Mesodermal cell (in vitro differentiated cells): Measurements from ENCODE around the gene GPR156.
"Not testable (repeated sequence)": the region's sequence is repeated elsewhere in the genome, so short reads cannot be mapped to it uniquely, and the experiment has no call there.

ENCODE experiments used
- H3K27ac ChIP-seq: 2 replicates; pipeline ENCODE4 v1.7.0; 2013; ENCODE audit warnings: mild to moderate bottlenecking, low read depth, low read length, moderate library complexity; ENCODE audit not compliant: severe bottlenecking
- H3K36me3 ChIP-seq: 2 replicates; pipeline ENCODE4 v1.7.1; 2013; ENCODE audit warnings: mild to moderate bottlenecking, low read length, moderate library complexity; ENCODE audit not compliant: control insufficient read depth, insufficient read depth
- H3K4me1 ChIP-seq: one replicate; pipeline ENCODE4 v1.7.1; 2013; ENCODE audit warnings: mild to moderate bottlenecking, low read length; ENCODE audit not compliant: insufficient read depth, control insufficient read depth, poor library complexity, severe bottlenecking
- H3K4me3 ChIP-seq: 2 replicates; pipeline ENCODE4 v1.7.0; 2013; ENCODE audit warnings: low read length, control low read depth, mild to moderate bottlenecking; ENCODE audit not compliant: insufficient read depth, poor library complexity, severe bottlenecking; ENCODE audit errors: extremely low read depth
- H3K9me3 ChIP-seq: 2 replicates; pipeline ENCODE4 v1.7.1; 2013; ENCODE audit warnings: mild to moderate bottlenecking, low read length, moderate library complexity; ENCODE audit not compliant: control insufficient read depth
- WGBS, 2 experiments: methylation state at CpG; one replicate each; pipeline ENCODE4 v1.1.5; 2013; ENCODE audit warnings: missing lambda C conversion rate in 2 of 2; ENCODE audit not compliant: insufficient coverage in 2 of 2; 5-methylcytosine and 5-hydroxymethylcytosine counted together

GPR156 gene

DNA sequence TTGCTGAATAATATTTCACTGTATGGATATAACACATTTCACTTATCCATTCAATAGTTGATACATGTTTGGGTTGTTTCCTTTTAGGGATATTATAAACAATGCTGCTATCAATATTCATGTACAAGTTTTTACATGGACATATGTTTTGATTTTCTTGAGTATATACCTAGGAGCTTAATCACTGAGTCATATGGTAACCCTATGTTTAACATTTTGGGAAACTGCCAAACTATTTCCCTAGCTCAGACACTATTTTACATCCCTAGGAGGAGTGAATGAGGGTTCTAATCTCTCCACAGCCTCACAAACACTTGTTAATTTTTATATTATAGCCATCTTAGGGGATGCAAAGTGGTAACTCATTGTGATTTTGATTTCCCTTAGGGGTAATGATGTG, 66.0 kb downstream of the GPR156 start:
- Histone ChIP-seq H3K4me1 (no peaks in the 10 kb centered on the region), H3K36me3 (no peaks in the 10 kb centered on the region), H3K9me3 (no peaks in the 10 kb centered on the region), H3K4me3 (no peak overlapping the region), H3K27ac (no peak overlapping the region)

DNA sequence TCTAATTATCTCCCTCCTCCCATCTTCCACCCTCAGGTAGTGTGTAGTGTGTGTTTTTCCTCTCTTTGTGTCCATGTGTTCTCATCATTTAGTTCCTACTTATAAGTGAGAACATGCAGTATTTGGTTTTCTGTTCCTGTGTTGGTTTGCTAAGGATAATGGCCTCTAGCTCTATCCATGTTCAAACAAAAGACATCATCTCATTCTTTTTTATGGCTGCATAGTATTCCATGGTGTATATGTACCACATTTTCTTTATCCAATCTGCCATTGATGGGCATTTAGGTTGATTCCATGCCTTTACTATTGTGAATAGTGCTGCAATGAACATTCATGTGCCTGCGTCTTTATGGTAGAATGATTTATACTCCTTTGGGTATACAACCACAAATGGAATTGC, 68.4 kb downstream of the GPR156 start:
- not testable (repeated sequence) for H3K4me3 ChIP-seq, H3K27ac ChIP-seq, H3K36me3 ChIP-seq, H3K9me3 ChIP-seq, H3K4me1 ChIP-seq
- WGBS, 2 experiments = 100% methylated on average over 1 of the region's 1 CpG; no CpG with 5 or more reads in 1 of the 2 experiments

DNA sequence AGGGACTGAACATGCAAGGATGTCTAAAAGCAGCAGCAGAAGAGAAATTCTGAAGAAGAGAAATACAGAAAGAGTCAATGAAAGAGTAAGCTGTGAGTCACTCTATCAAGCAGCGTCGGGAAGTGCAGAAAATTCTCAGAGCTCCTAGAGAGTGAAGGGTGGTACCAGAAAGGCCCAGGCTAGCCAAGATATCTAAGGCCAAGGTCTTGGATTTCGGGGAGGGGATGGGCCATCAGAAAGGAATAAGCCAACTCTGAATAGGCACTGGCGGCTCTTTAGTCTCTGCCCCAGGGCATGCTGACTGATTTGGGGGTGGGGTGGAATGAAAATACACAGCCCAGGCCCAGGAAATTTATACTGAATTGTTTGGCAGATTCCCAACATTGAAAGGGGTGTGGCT, 70.8 kb downstream of the GPR156 start:
- Histone ChIP-seq H3K9me3 (no peaks in the 10 kb centered on the region), H3K4me1 (no peaks in the 10 kb centered on the region), H3K36me3 (no peaks in the 10 kb centered on the region), H3K4me3 (no peak overlapping the region), H3K27ac (no peak overlapping the region)
- WGBS, 2 experiments = 69 to 71% methylated on average over 3 to 4 of the region's 4 CpGs

DNA sequence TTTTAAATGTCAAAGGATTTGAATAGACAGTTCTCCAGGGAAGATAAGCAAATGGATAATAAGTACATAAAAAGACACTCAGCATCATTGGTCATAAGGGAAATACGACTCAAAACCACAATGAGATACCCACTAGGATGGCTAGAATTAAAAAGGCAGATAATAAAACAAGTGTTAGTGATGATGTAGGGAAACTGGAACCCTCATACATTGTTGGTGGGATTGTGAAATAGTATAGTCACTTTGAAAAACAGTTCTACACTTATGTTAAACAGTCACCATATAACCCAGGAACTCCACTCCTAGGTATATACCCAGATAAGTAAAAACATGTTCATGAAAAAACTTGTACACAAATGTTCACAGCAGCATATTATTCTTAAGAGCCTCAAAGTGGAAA, 72.5 kb downstream of the GPR156 start:
- Histone ChIP-seq H3K4me3 (no peak overlapping the region), H3K9me3 (no peaks in the 10 kb centered on the region), H3K27ac (no peak overlapping the region), H3K4me1 (no peaks in the 10 kb centered on the region), H3K36me3 (no peaks in the 10 kb centered on the region)
- no CpG with 5 or more reads among the region's 1 CpG for WGBS, 2 experiments

DNA sequence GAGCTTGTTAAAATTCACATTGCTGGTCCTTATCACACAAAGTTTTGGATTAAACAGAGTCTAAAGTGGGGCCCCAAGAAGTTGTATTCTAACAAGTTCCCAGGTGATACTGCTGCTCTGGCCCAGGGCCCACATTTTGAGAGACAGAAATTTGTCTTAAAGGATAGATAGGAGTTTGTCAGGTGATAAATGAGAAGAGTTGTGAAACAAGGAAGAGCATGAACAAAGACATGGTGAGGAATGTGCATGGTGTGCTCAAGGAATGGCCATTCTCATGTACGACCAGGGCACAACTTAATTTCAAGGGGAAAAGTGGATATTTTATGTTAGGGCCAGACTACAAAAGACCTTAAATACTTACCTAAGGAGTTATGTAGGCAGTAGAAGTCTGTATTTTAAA, 75.6 kb downstream of the GPR156 start:
- Histone ChIP-seq H3K4me3 (no peak overlapping the region), H3K9me3 (no peaks in the 10 kb centered on the region), H3K4me1 (no peaks in the 10 kb centered on the region), H3K27ac (no peak overlapping the region), H3K36me3 (no peaks in the 10 kb centered on the region)
- WGBS, 2 experiments = no CpG with 5 or more reads among the region's 1 CpG

DNA sequence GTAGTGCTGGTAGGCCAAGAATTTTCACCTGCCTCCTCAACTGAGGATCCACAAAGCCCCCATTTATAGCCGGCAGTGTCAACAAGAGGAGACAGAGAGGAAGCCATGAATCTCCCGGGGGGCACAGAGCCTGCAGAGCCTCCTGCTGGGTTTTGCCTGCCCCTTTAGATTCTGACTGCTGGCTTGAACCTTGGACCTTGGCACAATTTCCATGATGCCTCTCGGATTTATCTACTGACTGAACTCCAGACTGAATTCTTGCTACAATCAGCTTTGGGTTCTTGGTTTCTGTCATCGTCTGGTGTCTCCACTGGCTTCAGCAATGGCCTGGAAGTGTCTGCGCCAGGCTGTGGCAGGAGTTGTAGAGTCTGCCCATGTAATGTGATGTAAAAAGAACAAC, 80.7 kb downstream of the GPR156 start:
- Histone ChIP-seq H3K4me3 (no peak overlapping the region), H3K36me3 (no peaks in the 10 kb centered on the region), H3K27ac (no peak overlapping the region), H3K9me3 (no peaks in the 10 kb centered on the region), H3K4me1 (no peaks in the 10 kb centered on the region)
- WGBS, 2 experiments = 91 to 92% methylated on average over 5 of the region's 5 CpGs

DNA sequence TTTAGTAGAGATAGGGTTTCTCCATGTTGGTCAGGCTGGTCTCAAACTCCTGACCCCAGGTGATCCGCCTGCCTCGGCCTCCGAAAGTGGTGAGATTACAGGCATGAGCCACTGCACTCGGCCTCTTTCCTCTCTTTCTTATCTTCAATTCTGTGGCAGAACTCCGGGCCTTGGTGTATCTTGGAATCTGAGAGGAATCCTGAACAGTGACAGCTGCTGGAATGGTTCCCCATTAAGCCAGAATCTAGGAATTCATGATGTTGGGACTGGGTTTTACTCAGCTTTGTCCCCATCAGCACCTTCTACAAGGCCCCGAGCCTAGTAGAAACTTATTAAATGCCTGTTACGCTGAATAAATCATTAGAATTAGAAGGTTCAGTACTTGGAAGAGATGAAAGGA, 81.4 kb downstream of the GPR156 start:
- H3K4me1 ChIP-seq = no peaks in the 10 kb centered on the region
- H3K27ac ChIP-seq = no peak overlapping the region
- 81 to 94% methylated on average over 3 to 4 of the region's 7 CpGs for WGBS, 2 experiments
- no peaks in the 10 kb centered on the region for H3K36me3 ChIP-seq
- no peak overlapping the region for H3K4me3 ChIP-seq
- no peaks in the 10 kb centered on the region for H3K9me3 ChIP-seq

DNA sequence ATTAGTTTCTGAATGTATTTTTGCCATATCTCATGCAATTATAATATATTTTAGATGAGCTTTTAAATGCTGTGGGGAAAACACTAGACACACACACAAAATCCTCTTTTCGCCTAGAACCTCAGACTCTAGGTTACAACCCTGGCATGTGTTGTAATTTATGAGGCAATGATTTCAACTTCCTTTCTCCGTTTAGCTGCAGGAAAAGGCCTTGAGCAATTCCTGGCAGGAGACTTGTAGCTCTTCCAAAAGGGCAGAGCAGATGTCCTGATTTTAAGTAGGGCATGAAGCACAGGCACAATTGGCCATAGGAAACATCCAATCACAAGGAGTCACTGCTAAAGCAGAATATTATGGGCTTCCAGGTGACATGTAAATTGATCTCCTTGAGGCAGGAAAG, 82.0 kb downstream of the GPR156 start:
- Histone ChIP-seq H3K9me3 (no peaks in the 10 kb centered on the region), H3K4me3 (no peak overlapping the region), H3K4me1 (no peaks in the 10 kb centered on the region), H3K27ac (no peak overlapping the region), H3K36me3 (no peaks in the 10 kb centered on the region)
- 90 to 100% methylated on average over 1 to 2 of the region's 2 CpGs for WGBS, 2 experiments

DNA sequence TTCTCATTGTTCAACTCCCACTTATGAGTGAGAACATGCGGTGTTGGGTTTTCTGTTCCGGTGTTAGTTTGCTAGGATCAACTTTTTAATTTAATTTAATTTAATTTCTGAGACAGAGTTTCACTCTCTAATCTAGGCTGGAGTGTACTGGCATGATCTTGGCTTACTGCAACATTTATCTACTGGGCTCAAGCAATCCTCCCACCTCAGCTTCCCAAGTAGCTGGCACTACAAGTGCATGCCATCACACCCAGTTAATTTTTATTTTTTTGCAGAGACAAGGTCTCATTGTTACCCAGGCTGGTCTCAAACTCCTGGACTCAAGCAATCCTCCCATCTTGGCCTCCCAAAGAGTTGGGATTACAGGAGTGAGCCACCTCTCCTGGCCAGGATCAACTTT, 82.7 kb downstream of the GPR156 start:
- no CpG with 5 or more reads among the region's 2 CpGs for WGBS, 2 experiments
- Histone ChIP-seq H3K4me1 (no peaks in the 10 kb centered on the region), H3K27ac (no peak overlapping the region), H3K9me3 (no peaks in the 10 kb centered on the region), H3K36me3 (no peaks in the 10 kb centered on the region), H3K4me3 (no peak overlapping the region)

DNA sequence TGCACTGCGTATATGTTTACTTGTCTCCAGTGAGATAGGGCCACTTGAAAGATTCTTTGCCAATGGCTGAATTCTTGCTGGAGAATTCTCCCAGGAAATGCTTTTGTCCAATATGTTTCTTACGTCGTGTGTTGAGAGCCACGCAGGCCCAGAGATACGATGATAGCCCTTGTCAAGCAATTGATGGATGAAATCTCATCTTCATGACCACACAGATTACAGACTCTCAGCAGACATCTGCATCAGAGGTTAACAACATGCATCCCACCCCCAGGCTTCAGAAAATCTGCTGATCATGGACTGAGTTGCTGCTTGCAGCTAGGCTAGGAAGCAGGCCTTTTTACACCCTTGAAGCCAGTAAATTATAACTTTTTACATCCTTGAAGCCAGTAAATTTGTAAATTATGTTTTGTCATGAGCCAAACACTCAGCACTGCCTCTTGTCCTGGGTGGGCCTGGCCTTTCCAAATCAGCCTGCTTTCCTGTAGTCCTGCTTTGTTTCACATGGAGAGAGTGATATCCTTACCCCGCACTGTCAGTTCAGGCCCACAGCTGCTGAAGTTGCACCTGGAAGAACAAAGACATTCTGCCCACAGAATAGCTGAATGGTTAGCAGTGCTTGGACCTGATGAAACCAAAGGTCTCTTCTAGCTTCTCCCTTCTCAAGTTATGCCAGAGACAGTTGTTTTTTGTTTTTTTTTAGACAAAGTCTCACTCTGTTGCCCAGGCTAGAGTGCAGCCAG, 84.4 kb downstream of the GPR156 start:
- no peak overlapping the region for H3K4me3 ChIP-seq
- H3K27ac ChIP-seq = peak overlapping the region; percentile 30
- H3K36me3 ChIP-seq = no peaks in the 10 kb centered on the region
- H3K4me1 ChIP-seq = no peaks in the 10 kb centered on the region
- H3K9me3 ChIP-seq = no peaks in the 10 kb centered on the region
- WGBS, 2 experiments = 95 to 98% methylated on average over 5 to 6 of the region's 6 CpGs

DNA sequence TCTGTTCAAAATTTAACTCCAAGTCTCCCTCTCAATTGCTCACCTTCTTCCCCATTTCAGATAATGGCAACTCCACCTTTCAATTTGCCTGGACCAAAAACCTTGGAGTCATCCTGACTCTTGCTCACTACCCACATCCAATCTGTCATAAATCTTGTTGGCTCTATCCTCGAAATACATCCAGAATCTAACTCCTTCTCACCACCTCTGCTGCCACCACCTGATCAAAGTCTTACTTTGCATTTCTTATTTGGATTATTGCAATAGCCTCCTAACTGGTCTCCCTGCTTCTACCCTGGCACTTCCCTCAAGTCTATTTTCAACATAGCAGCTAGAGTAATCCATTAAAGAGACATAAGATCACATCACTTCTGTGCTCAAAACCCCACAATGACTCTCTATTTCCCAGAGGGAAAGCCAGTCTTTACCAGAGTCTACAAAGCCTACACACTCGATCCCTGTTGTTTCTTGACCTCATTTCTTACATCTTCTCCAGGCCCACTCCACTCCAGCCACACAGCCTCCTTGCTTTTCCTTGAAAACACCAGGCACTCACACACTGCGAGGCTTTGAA, 86.6 kb downstream of the GPR156 start:
- H3K27ac ChIP-seq = no peak overlapping the region
- no peaks in the 10 kb centered on the region for H3K4me1 ChIP-seq
- WGBS, 2 experiments = 84 to 86% methylated on average over 3 of the region's 3 CpGs
- no peak overlapping the region for H3K4me3 ChIP-seq
- H3K36me3 ChIP-seq = no peaks in the 10 kb centered on the region
- H3K9me3 ChIP-seq = no peaks in the 10 kb centered on the region
